NCI-H82 (cell line): Measurements from ENCODE around the gene GPR25.
A peak's percentile ranks its signal among the peaks of the same experiment; 100 is the strongest.

Experiments
- DNase-seq: peaks from one replicate; lab custom pipeline; 2025; lab: John Stamatoyannopoulos, UW

Gene GPR25

DNA sequence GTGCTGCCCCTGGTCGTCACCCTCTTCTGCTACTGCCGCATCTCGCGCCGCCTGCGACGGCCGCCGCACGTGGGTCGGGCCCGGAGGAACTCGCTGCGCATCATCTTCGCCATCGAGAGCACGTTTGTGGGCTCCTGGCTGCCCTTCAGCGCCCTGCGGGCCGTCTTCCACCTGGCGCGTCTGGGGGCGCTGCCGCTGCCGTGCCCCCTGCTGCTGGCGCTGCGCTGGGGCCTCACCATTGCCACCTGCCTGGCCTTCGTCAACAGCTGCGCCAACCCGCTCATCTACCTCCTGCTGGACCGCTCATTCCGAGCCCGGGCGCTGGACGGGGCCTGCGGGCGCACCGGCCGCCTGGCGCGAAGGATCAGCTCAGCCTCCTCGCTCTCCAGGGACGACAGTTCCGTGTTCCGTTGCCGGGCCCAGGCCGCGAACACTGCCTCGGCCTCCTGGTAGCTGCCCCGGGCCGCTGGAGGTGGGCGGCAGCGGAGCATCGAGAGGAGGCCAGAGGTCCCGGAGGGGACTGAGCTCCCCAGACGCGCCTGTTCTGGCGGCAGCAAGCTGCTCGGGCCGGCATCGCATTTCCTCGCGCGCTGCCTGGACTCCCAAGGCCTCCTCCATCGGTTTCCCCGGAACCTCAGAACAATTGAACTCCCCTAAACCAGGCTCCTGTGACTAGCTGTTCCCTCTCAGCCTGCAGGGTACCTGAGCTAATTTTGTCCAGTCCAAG, 1.1 kb downstream of the GPR25 start:
- DNase-seq: no peak

DNA sequence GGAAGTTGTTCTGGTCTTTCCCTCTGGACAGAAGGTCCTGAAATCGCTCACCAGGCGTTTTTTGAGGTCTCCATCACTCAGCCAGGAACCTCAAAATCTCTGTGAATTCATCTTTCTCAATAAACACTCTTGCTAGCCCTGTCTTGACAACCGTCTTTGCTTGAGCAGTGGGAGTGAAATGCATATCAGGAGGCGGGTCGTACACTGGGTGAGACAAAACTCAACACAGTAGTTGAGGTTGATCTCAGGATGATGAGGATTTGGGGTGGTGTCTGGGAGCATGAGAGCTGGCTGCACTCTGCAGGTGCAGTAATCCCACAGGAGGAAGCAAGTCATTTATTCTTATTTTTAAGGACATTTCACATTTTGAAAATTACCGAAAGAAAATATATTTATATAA, 1.9 kb downstream of the GPR25 start:
- DNase-seq: no peak

- DNase-seq: no peak
Observed at GRCh38 chr1:200875416-200875815, 2.6 kb downstream of the GPR25 start.

DNA sequence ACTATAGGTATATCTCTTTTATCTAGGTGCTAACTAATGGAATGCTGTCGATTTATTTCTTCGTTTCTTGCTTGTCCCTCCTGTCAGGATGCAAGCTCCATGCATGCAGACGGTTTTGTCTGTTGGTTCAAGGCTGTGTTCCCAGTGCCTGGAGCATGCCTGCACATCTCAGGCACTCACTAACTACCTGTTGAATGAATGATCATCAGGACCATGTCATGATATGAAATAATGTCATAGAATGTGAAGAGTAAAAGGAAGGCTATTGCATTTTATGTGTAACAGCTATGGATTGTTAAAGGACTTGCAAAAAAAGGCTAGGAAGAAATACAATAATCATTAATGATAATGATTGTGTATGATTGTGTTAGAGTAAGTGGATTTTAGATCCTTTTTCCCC, 4.2 kb downstream of the GPR25 start:
- no peak for DNase-seq

DNA sequence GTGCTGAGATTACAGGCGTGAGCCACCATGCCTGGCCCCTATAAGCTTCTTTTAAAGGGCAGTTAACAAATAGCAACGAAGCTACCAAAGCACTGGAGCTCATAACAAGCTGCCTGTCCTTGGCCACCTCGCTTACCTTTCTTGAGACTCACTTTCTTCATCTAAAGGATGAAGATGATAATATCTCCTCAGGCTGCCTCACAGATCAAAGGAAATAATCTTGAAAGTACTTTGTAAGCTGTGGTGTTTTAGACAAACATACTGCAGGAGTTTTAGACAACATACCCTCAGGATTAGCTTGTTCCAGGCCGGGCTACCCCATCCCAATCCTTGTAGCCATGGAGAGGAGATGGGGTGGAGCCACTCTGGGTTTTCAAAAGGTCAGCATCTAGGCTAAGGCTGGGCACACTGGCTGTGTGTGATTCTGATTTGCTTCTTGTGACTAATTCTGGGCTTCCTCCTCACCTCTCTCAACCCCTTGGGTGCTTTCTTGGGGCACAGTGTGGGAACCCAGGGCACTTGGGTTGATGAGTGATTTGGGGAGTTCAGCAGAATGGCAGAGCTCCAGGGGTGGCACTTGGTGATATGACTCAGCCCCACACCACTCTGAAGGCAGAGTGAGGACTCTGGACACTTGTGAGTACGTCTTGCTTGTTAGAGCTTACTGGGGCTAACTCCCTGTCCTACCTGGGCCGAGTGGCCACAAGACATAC, 5.2 kb downstream of the GPR25 start:
- DNase-seq: no peak

GRCh38 chr1:200880212-200880611, 7.4 kb downstream of the GPR25 start:
- no peak for DNase-seq

DNA sequence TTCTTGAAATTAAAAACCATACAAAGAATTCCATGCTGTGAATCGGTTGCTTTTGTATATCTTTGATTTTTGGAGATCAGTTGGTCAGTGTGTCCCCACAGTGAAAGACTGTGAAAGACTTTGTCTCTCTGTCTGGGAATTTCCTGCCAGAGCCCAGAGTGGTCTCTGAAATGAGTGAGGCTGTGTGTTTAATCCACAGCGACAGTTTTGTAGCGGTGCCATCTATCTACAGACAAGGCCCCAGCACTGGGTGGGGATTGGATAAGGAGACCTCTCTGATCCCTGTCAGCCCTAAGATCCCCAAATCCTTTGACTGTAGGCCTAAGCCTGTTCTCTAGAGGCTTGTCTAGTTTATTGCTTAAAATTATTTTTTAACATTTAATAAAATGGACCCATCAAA, 10.3 kb downstream of the GPR25 start:
- DNase-seq: peak; percentile 73

GRCh38 chr1:200885623-200886402, 13.0 kb downstream of the GPR25 start:
- DNase-seq: no peak

- no peak for DNase-seq
Observed at GRCh38 chr1:200886594-200886993, 13.8 kb downstream of the GPR25 start.

DNA sequence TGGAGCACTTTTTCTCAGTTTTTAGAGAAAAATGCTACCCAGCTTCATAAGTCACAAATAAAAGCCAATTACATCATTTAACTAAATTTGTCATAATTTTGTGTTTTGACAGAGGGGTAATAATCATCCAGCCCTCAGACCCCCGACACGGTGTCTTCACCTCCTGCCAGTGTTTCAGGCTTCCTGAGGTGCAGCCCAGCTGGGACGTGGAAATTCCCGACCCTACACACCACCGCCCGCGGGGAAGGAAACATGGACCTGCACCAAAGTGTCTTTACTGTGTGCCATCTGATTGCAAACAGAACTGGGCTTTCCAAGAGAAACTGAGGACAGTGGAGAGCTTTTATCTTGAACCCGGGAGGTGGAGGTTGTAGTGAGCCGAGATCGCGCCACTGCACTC, 14.3 kb downstream of the GPR25 start:
- no peak for DNase-seq

- no peak for DNase-seq
Observed at GRCh38 chr1:200887772-200888348, 15.1 kb downstream of the GPR25 start.

DNA sequence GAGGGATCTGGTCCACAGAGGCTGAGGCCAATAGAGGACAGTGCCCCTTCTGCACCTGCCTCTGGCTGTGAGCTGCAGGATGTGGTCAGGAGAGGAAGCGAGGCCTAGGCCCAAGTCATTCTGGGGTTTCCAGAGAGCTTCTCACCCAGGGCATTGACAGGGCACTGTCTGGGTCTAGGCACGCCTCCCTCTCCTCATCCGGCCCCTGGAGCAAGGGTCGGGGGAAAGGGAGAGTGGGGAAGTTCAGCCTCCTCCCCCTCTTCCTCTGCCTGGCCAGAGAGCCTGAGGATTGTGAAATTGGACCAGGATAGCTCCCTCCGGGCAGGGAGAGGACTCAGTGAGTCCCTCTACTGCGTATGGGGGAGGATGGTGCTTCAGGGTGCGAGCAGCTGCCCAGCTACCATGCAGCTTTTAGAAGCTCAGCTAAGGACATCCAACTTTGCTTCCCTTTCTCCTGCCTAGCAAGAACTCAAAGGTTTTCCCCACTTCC, 15.6 kb downstream of the GPR25 start:
- DNase-seq: no peak

- no peak for DNase-seq
Observed at GRCh38 chr1:200889571-200889970, 16.8 kb downstream of the GPR25 start.

GRCh38 chr1:200890027-200890426, 17.2 kb downstream of the GPR25 start:
- no peak for DNase-seq

DNA sequence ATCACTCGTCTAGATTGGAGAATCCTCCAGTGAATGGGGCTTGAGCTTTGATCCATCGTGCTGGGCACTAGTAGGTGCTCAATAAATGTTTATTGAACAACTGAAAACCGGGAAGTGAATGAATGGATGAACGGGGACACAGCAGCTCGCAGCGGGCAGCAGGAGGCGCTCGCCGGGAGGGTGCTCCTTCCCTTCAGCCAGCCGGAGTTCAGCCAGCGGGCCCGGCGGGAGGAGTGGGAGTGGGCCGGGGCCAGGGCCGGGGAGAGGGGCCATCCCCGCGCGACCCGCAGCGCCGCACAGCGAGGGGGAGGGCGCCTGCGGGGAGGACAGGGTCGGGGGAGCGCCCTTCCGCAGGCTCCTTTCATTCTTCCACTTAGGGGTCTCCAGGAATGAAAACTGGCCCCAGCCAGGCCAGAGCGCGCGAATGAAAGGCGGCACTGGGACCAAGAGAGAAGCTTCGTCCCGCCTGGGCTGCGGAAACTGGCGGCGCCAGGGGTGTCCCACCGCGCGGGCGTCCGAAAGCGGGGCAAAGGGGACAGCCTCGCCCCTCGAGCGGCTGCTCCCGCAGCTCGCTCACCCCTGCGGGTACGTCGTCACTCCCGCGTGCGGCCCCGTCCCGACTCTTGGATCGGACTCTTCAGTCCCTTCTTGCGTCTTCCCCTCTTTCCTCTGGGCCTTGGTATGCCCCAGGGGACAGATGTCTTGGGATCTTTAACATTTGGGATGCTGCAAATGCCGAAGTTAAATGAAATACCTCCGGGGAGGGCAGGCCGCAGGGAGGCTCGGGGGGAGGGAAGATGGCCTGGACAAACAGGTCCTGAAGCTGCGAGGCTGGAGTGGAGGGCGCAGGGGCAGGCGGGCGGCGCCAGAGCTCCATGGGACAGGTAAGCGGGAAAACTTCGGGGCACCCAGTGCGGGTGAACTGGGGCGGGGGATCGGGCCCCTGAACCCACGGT, 18.3 kb downstream of the GPR25 start:
- peak; percentile 69 for DNase-seq

DNA sequence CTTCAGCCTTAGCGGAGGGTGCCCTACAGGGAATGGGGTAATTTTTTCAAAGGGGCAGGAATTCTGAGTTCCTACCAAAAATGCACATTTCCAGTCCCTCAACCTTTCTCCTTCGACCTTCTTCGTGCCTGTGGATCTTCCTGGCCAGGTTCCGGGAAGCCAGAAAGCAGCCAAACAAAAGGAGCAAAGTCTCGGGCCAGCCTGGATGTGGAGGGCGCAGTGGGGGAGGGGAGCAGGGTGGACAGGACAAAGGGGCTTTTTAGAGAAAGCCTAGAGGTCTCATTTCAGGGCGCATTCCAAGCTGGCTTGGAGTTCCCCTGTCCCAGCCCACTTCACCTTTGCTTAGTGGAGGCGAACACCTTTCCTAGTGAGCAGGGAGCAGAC, 19.0 kb downstream of the GPR25 start:
- DNase-seq: no peak

DNA sequence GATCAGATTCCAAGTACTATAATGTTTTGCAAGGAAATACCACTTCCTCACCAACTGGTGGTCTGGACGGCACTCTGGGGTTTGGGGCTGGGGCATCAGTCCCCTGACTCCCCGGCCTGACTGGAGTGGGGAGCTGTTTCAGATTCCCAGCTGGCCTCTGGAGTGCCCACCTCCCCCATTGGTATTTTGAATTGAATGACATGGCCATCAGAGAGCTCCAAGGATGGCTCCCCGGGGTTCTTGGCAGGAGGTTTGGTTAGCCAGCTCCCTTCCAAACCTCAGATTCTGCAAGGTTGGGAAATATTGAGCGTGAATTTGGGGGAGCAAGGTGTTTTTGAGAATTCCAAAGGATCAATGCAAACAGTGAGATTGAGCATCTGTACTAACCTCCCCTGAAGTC, 19.8 kb downstream of the GPR25 start:
- no peak for DNase-seq

DNA sequence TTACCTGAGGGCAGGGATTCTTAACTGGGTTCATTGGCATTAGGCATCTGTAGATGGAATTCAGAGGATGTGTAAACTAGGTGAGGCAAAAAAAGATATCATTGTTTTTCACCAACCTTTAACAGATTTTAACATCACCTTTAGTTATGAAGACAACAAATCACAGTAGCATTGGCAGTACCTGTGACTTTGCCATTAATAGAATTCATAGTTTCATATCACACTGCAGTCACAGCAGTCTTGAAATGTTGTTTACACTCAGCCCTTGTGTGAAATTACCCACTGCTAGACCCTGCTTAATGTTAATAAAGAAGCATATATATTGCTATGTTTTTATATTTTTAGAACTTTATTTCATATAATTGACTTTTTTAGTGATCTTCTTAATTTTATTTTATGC, 20.2 kb downstream of the GPR25 start:
- DNase-seq: no peak

DNA sequence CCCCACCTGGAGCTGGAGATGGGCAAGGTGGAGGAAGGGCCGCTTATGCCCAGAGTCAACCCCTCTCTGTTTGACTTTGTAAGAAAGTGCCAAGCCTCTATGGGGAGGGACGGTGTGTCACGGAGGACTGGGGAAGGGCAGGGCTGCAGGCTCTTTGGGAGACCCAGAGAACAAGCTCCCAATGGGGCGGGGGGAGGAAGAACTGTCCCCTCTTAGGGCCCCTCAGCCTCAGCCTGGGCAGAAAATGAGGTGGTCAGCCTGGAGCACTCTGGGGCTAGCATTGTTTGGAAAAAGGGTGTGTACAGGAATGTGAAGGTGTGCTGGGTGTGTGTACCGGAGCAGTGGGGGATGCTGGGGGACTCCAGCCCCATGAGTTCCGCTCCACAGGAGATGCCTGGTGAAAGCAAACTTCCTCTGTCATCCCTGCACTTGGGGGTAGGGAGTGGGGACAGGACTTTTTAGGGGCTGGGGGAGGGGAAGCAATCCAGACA, 20.7 kb downstream of the GPR25 start:
- DNase-seq: no peak

GRCh38 chr1:200894712-200895442, 22.1 kb downstream of the GPR25 start, which contains the start of gene INAVA:
TSS of gene INAVA (plus strand) at chr1:200894900. CDS start at chr1:200898401, 3,501 bp downstream.
- DNase-seq: no peak
